ENCODE data around the gene ARL5C.

ARL5C gene

GRCh38 chr17:39110435-39111136, 55.4 kb downstream of the ARL5C start:
- DNase-seq (ENCODE audit: low read depth in 4 of 4, low spot score in 1 of 4): no peak

DNA sequence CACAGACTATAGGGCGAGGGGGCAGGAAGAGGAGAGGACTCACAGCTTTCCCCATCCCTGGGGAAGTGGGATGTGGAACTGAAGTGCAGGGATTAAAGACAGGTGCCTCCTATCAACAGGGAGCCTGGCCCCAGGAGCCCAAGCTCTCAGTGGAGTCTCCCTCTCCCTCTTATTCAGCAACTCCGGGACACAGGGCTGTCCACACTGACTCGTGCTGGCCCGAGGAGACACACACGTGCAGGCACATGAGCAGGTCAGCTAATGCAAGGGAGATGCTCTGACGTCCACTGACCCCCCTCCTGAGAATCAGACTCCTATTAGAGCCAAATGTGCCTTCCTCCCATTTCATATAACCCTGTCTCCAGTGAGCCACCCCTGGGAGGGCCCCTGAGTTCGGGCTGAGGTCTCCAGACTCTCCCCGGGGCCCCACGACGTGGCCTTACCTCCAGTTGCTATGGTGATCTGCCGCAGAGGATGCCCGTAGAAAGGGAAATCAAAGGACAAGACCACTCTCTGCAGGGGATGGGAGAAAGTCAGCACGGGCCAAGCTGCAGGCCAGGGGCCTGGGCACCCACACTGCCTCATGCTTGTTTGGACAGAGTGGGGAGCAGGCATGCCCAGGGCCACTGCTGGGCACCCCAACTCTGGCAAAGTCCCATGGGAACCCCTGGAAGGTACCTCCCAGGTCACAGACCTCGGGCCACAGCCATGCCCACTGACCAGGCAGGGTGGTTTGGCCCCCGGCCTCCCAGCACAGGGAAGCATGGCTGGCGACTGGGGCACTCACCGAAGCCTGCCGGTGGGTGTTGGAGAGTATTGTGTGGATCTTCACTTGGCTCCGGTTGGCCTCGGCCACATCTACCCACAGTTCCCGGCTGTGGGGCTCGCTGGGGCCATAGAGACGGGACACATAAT, 57.2 kb downstream of the ARL5C start:
- DNase-seq (ENCODE audit: low read depth in 4 of 4, low spot score in 1 of 4): no peak

DNA sequence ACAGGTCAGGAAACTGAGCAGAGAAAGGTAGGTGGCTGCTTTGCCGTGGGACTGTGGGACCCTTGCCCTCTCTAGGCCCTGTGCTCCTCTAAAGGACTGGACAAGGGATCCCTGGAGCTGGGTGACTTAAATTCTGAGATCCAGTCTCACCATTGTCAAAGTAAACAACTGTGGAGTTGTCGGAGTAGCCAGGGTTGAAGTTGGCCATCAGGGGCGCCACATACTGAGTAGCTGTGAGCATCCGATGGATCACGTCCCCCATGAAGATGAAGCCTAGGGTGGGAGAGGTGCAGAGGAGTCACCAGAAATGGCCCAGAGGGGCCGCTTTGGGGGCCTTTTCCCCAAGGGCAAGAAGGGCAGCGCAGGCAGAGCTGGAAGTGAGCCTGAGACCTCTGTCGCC, 58.0 kb downstream of the ARL5C start:
- no peak for DNase-seq (ENCODE audit: low read depth in 4 of 4, low spot score in 1 of 4)

DNA sequence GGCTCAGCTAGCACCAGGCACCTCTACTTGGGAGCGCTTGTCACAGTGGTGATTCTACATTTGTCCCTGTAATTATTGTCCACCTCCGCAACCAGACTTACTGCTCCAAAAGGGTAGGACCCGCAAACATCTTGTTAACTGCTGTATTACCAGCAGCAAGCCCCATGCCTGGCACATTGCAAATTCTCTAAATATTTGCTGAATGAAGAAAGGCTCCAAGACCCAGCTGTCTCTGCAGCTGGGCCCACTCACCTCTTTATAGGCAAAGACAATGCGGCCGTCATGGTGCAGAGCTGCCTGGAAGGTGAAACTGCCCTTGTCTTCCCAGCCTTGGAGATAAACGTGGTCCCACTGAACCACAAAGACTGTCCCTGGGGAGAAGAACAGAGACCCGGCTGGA, 58.8 kb downstream of the ARL5C start:
- DNase-seq (ENCODE audit: low read depth in 4 of 4, low spot score in 1 of 4): no peak

Measured in stimulated activated CD4-positive, alpha-beta T cell treated with anti-CD3 and anti-CD28 coated beads, Interleukin-1b, Interleukin-23, amount 100 ng/mL, for 24 hours (primary cell).